GM18870 (cell line): ENCODE data around the gene VPS37B.

Source experiments
- ATAC-seq: cut with Tn5 transposase; IDR thresholded peaks from one replicate; pipeline ENCODE4 v1.9.1; 2021; ENCODE audit warnings: moderate library complexity; ENCODE audit not compliant: unreplicated experiment

Gene VPS37B

GRCh38 chr12:122855071-122855829 lies 40.7 kb downstream of the VPS37B start:
- ATAC-seq: no peak

- ATAC-seq: no peak
Observed at GRCh38 chr12:122854554-122854953, 41.4 kb downstream of the VPS37B start.

GRCh38 chr12:122853582-122854245 lies 42.2 kb downstream of the VPS37B start:
- no peak for ATAC-seq

GRCh38 chr12:122852336-122853275 lies 43.3 kb downstream of the VPS37B start:
- ATAC-seq: no peak

GRCh38 chr12:122851820-122852219 lies 44.1 kb downstream of the VPS37B start:
- no peak for ATAC-seq

GRCh38 chr12:122850695-122851350 lies 45.1 kb downstream of the VPS37B start:
- ATAC-seq: no peak

- no peak for ATAC-seq
Observed at GRCh38 chr12:122850048-122850445, 45.9 kb downstream of the VPS37B start.

GRCh38 chr12:122849352-122850047 lies 46.4 kb downstream of the VPS37B start:
- no peak for ATAC-seq

GRCh38 chr12:122848471-122849351 lies 47.2 kb downstream of the VPS37B start:
- no peak for ATAC-seq

GRCh38 chr12:122847921-122848421 lies 48.0 kb downstream of the VPS37B start:
- no peak for ATAC-seq

- ATAC-seq: no peak
Observed at GRCh38 chr12:122847516-122847836, 48.4 kb downstream of the VPS37B start.

- no peak for ATAC-seq
Observed at GRCh38 chr12:122846622-122847515, 49.1 kb downstream of the VPS37B start.

- no peak for ATAC-seq
Observed at GRCh38 chr12:122845865-122846621, 49.9 kb downstream of the VPS37B start.

- ATAC-seq: no peak
Observed at GRCh38 chr12:122845041-122845864, 50.7 kb downstream of the VPS37B start.

- ATAC-seq: no peak
Observed at GRCh38 chr12:122844366-122844971, 51.5 kb downstream of the VPS37B start.

GRCh38 chr12:122843455-122843854 lies 52.5 kb downstream of the VPS37B start:
- no peak for ATAC-seq
